ENCODE results near the gene PTPRN2.

Gene PTPRN2

DNA sequence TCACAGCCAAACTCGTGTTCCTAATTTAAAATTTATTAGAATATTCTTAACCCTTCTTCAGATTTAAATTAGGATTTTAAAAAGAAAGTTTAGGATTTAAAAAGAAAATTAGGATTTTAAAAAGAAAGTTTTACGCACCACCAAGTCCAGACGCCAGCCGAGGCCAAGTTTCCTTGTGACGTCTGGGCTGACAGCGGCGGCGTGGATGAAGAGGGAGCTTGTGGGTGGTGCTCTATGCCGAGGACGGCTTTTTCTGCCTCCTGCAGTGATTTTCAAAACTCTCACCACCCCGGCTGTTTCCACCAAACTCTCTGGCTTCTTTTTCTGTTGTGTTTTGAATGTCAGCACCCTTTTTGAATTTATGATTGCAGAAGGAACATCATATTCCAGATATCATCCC lies 997.9 kb downstream of the PTPRN2 start:
- TF ChIP-seq, protein P1, sequence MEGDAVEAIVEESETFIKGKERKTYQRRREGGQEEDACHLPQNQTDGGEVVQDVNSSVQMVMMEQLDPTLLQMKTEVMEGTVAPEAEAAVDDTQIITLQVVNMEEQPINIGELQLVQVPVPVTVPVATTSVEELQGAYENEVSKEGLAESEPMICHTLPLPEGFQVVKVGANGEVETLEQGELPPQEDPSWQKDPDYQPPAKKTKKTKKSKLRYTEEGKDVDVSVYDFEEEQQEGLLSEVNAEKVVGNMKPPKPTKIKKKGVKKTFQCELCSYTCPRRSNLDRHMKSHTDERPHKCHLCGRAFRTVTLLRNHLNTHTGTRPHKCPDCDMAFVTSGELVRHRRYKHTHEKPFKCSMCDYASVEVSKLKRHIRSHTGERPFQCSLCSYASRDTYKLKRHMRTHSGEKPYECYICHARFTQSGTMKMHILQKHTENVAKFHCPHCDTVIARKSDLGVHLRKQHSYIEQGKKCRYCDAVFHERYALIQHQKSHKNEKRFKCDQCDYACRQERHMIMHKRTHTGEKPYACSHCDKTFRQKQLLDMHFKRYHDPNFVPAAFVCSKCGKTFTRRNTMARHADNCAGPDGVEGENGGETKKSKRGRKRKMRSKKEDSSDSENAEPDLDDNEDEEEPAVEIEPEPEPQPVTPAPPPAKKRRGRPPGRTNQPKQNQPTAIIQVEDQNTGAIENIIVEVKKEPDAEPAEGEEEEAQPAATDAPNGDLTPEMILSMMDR (conservative IDR thresholded peaks at IDR 0.05; ENCODE audit: low read depth, low read length), result no peak
- no peak overlapping the region for H3K4me3 ChIP-seq (ENCODE audit: low read depth, low read length)
- no peak for DNase-seq (ENCODE audit: low read depth)

DNA sequence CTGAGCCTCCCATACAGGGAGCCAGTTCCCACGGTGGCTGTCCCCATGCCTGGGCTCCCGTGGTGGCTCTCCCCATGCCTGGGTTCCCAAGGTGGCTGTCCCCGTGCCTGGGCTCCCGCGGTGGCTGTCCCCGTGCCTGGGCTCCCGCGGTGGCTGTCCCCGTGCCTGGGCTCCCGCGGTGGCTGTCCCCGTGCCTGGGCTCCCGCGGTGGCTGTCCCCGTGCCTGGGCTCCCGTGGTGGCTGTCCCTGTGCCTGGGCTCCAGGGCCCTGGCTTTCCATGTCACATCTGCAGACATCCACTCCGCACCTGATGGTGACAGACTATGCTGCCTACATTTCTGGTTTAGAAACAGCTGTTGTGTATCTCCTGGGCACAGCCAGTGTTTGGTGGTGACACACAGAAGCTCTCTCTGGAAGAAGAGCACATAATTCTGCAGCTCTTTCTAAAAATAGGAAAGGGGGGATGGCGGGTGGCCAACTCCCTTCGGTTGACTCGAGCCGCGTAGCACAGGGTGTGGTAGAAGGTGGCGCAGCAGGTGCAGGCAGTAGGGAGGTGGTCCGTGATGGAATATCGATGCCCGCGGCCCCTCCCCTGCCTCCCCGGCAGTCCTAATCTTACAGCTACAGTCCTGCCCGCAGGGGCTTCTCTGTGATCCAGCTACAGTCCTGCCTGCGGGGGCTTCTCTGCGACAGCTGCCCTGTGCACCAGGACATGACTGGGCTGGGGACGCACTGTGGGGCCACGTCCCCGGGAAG lies 999.6 kb downstream of the PTPRN2 start:
- DNase-seq (ENCODE audit: low read depth), result no peak
- no peak overlapping the region for H3K4me3 ChIP-seq (ENCODE audit: low read depth, low read length)
- TF ChIP-seq, protein P1 (conservative IDR thresholded peaks at IDR 0.05; ENCODE audit: low read depth, low read length), result no peak

DNA sequence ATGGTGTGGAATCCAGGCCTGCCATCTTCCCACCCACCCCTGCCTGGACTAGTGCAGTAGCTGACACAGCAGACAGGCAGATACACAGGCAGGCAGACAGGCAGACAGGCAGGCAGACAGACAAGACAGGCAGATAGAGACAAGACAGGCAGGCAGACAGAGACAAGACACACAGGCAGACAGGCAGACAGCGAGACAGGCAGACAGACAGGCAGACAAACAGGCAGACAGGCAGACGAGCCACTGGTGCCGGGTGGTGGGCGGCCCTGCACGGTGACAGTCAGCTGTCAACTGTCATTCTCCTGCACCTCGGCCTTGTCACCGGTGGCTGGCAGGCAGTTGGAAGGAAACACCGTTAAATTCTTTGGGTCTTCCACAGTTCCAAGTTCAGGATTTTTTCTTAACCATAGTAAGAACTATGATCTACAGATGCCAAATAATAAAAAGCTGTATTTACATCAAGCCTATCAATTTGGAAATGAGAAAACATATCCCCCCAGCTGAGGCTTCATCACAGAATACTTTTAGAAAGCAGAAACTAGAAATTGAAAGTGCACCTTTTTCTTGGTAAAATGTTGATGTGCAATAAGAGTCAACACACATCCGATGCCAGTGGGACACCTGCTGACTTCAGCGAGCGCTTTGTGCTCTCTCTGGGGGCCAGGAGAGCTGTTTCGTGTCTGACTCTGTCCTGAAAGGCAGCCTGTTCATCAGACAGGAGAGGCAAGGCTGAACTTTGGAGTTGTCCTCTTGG lies 1000.4 kb downstream of the PTPRN2 start:
- TF ChIP-seq, protein P1 (conservative IDR thresholded peaks at IDR 0.05; ENCODE audit: low read depth, low read length), result no peak
- no peak overlapping the region for H3K4me3 ChIP-seq (ENCODE audit: low read depth, low read length)
- DNase-seq (ENCODE audit: low read depth), result no peak

DNA sequence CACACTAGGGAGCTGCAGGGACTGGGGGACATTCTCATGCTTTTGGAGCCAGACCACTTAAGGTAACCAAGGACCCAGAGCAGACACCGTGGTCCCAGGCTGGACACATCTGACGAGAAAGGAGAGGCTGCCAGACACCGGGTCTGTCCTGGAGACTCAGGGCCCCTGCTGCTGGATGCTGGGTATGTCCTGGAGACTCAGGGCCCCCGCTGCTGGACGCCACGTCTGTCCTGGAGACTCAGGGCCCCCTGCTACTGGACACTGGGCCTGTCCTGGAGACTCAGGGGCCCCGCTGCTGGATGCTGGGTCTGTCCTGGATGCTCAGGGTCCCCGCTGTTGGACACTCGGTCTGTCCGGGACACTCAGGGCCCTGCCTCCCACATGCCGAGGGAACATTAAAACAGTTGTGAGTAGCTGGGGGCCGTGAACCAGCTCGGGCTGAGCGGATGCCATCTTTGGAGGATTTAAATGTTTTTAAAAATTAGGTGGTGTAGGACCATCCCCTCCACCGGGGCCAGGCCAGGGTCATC lies 1001.1 kb downstream of the PTPRN2 start:
- no peak overlapping the region for H3K4me3 ChIP-seq (ENCODE audit: low read depth, low read length)
- no peak for DNase-seq (ENCODE audit: low read depth)
- TF ChIP-seq, protein P1 (conservative IDR thresholded peaks at IDR 0.05; ENCODE audit: low read depth, low read length), result no peak

DNA sequence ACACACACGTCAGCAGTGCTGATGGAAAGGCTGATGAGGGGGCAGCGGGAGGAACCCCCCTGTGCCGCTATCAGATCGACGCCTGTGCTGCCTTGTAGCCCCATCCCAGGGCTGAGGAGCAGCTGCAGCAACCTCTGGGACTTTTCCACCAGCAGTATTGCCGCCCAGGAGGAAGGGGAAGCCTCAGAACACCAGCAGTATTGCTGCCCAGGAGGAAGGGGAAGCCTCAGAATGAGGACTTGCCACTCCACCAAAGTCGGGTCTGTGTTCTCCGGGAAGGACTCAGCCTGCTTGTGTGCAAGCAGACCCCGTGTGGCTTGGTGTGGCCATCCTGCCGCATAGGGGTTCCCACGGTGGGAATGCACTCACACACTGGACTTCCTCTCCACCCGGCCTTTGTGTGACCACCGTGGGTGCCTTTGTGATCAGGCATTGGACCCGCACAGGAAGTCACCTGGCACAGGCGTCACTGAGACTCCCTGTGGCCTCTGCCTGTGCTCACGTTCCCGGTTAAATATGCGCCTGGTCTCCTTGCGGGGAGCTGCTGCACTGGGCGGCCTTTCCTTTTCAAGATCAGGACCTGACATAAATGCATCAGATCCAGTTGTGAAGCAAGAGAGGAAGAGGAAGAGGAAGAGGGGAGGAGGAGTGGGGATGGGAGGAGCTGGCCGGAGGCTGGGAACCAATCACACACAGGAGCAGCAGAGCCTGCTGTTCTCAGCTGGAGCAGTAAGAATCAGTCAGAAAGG lies 1002.3 kb downstream of the PTPRN2 start:
- peak; percentile 17 for DNase-seq (ENCODE audit: low read depth)
- no peak overlapping the region for H3K4me3 ChIP-seq (ENCODE audit: low read depth, low read length)
- TF ChIP-seq, protein P1 (conservative IDR thresholded peaks at IDR 0.05; ENCODE audit: low read depth, low read length), result no peak

DNA sequence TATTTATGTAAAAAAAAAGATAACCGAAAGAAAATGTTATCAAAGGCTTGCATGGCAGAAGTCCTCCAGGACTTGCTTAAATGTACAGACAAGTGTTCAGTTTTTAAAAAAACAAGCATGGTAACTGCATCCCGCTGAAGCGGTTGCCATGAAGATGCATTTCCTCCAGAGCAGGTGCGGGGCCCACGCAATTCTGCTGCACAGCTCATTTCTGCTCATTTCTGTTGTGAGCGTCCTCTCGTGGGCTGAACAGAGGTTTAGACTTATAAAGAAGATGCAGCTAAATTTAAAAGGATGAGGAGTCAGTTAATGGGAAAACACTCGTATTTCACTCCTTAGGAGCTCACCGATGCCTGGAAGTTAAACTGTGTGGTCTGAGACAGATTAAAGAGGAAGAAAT lies 1003.2 kb downstream of the PTPRN2 start:
- TF ChIP-seq, protein P1 (conservative IDR thresholded peaks at IDR 0.05; ENCODE audit: low read depth, low read length), result no peak
- DNase-seq (ENCODE audit: low read depth), result no peak

More for the DNA sequence above, 1003.2 kb downstream of the PTPRN2 start:
- no peak overlapping the region for H3K4me3 ChIP-seq (ENCODE audit: low read depth, low read length)

Measured in choroid plexus epithelial cell (primary cell).